Transverse colon (tissue), 4 donors: Measurements from ENCODE around the gene RUSC1.
"Not testable (repeated sequence)": the region's sequence is repeated elsewhere in the genome, so short reads cannot be mapped to it uniquely, and the experiment has no call there.

Source experiments
- POLR2A ChIP-seq: fragments of 450-650 bp; IDR thresholded peaks from one replicate; pipeline ENCODE4 v1.6.1; 2016; ENCODE audit warnings: antibody characterized with exemption, mild to moderate bottlenecking, moderate library complexity
- POLR2AphosphoS5 ChIP-seq, 3 donors: sonication (generic); formaldehyde crosslinking; IDR thresholded peaks; one replicate each; pipeline ENCODE4 v1.6.1; 2016; ENCODE audit warnings: antibody characterized with exemption in 3 of 3
- TF ChIP-seq, protein P1 (sequence below), 5 experiments: fragments of 200-600 bp in 3 of 5; fragments of 450-650 bp in 2 of 5; sonication (generic) in 3 of 5; IDR thresholded peaks; 1 replicate in 2 of 5; 2 replicates in 3 of 5; pipeline ENCODE4 v1.5.1; 2016 to 2017; ENCODE audit warnings: antibody characterized with exemption in 5 of 5, inconsistent platforms in 3 of 5, mild to moderate bottlenecking in 2 of 5, moderate library complexity in 1 of 5

DNA sequence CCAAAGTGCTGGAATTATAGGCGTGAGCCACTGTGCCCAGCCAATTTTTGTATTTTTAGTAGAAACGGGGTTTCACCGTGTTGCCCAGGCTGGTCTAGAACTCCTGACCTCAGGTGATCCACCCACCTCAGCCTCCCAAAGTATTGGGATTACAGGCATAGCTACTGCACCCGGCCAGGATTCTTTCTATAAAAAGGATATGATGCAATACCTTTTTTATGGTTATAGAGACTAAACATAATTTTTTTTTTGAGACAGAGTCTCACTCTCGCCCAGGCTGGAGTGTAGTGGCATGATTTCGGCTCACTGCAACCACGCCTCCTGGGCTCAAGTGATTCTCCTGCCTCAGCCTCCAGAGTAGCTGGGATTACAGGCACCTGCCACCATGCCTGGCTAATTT, 8.2 kb downstream of the RUSC1 start:
- TF ChIP-seq, protein P1, sequence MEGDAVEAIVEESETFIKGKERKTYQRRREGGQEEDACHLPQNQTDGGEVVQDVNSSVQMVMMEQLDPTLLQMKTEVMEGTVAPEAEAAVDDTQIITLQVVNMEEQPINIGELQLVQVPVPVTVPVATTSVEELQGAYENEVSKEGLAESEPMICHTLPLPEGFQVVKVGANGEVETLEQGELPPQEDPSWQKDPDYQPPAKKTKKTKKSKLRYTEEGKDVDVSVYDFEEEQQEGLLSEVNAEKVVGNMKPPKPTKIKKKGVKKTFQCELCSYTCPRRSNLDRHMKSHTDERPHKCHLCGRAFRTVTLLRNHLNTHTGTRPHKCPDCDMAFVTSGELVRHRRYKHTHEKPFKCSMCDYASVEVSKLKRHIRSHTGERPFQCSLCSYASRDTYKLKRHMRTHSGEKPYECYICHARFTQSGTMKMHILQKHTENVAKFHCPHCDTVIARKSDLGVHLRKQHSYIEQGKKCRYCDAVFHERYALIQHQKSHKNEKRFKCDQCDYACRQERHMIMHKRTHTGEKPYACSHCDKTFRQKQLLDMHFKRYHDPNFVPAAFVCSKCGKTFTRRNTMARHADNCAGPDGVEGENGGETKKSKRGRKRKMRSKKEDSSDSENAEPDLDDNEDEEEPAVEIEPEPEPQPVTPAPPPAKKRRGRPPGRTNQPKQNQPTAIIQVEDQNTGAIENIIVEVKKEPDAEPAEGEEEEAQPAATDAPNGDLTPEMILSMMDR (IDR thresholded peaks at IDR 0.05): not testable (repeated sequence)
- TF ChIP-seq POLR2A; POLR2AphosphoS5 (IDR thresholded peaks at IDR 0.05): not testable (repeated sequence)
